Measurements from ENCODE around the gene DCTD. TPM values are rescaled to one million over a fixed set of nuclear protein-coding genes. Genes with fewer than 3 reads are reported as not detected.

The DCTD gene
- total and polyA plus RNA-seq, 10 donors = 40.4 to 97.2 (median 72.7) TPM

DNA sequence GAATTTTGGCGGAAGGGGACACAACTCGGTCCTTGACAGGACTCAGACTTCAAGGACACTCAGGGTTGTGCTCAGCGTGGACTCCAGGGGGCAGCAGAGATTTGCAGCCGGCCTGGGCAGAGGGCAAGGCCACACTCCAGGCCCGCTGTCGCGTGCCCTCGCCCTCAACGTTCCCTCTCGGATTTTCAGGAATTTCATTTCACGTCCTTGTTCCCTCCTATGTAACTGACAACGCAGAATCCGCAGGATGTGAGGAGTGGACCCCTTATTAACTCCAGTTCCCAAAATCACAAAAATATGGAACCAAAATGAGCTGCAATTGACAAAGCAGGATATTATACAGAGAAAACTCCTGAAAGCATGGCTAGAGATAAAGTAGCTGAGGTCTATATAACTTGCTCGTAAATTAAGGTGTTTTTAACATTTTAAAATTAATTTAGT, 21.0 kb upstream of the DCTD start:
- no peak overlapping the region for H3K4me3 ChIP-seq
- 11 to 16% (median 15%) methylated on average over 14 of the region's 14 CpGs for WGBS, 5 donors
- TF ChIP-seq POLR2AphosphoS5 (IDR thresholded peaks at IDR 0.05) (peak in 2 of 3 donors; percentile 12 to 34), POLR2A (IDR thresholded peaks at IDR 0.05) (no peak)
- TF ChIP-seq, protein P1, sequence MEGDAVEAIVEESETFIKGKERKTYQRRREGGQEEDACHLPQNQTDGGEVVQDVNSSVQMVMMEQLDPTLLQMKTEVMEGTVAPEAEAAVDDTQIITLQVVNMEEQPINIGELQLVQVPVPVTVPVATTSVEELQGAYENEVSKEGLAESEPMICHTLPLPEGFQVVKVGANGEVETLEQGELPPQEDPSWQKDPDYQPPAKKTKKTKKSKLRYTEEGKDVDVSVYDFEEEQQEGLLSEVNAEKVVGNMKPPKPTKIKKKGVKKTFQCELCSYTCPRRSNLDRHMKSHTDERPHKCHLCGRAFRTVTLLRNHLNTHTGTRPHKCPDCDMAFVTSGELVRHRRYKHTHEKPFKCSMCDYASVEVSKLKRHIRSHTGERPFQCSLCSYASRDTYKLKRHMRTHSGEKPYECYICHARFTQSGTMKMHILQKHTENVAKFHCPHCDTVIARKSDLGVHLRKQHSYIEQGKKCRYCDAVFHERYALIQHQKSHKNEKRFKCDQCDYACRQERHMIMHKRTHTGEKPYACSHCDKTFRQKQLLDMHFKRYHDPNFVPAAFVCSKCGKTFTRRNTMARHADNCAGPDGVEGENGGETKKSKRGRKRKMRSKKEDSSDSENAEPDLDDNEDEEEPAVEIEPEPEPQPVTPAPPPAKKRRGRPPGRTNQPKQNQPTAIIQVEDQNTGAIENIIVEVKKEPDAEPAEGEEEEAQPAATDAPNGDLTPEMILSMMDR (IDR thresholded peaks at IDR 0.05 in 8 of 11, conservative IDR thresholded peaks at IDR 0.05 in 3 of 11) = peak; percentile 39 to 85 (median 70)
- H3K4me1 ChIP-seq = peaks cover 0 to 7% (median 3%) of the 10 kb centered on the region in 6 donors
- H3K9me3 ChIP-seq = no peaks in the 10 kb centered on the region
- H3K27me3 ChIP-seq (replicated peaks in 1 of 7) = peaks cover 0 to 9% (median 0%) of the 10 kb centered on the region in 7 donors
- DNase-seq = peak; percentile 87
- H3K27ac ChIP-seq = no peak overlapping the region
- H3K36me3 ChIP-seq = no peaks in the 10 kb centered on the region
- intact Hi-C loops (cut with DNase I; ENCODE audit: low total_unique reads) = loop anchor here (10.0 kb wide), 1 partner anchor 327 kb away; no protein-coding TSS in a partner anchor

DNA sequence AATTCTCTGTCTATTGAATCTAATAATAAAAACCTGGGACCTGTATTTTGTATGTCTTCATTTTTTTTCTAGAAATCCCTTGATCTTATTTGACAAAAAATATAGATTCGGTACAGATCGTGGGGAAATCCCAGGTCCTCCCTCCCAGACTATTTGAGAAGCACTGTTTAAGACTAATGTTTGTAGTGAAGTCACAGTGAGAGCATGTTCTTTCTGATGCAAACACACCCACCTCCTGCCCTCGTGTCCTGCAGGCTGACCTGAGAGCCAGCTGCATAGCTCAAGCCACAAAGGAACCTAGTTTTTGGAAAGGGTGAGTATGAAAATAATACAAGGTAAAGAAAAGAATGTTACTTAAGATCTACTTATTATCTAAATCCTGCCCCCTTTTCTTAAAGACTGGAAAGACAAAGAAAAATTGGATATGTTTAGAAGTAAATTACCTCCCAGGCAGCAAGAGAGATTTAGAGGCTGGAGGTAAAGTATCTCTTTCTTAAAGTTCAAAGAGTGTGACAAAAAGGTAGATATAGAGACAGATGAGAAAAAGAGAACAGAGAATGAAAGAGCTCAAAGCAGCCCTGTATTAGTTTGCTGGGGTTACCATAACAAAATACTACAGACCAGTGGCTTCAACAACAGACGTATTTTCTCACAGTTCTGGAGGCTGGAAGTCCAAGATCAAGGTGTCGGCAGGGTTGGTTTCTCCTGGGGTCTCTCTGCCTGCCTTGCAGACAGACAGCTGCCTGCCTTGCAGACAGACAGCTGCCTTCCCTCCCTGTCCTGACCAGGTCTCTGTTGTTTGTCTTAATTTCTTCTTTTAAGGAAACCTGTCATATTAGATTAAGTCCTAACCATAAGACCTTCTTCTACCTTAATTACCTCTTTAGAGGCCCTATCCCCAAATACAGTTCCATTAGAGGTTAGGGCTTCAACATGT, 20.4 kb upstream of the DCTD start:
- Histone ChIP-seq H3K27me3 (replicated peaks in 1 of 7) (peaks cover 0 to 9% (median 0%) of the 10 kb centered on the region in 7 donors), H3K4me3 (no peak overlapping the region), H3K9me3 (no peaks in the 10 kb centered on the region), H3K36me3 (no peaks in the 10 kb centered on the region), H3K27ac (no peak overlapping the region), H3K4me1 (peaks cover 0 to 7% (median 3%) of the 10 kb centered on the region in 6 donors)
- intact Hi-C loops (cut with DNase I; ENCODE audit: low total_unique reads) = loop anchor here (10.0 kb wide), 1 partner anchor 327 kb away; no protein-coding TSS in a partner anchor
- TF ChIP-seq, protein P1 (IDR thresholded peaks at IDR 0.05 in 8 of 11, conservative IDR thresholded peaks at IDR 0.05 in 3 of 11) = no peak
- TF ChIP-seq POLR2AphosphoS5 (IDR thresholded peaks at IDR 0.05) = no peak
- no peak for TF ChIP-seq POLR2A (IDR thresholded peaks at IDR 0.05)
- 66 to 86% (median 78%) methylated on average over 5 of the region's 5 CpGs for WGBS, 5 donors
- DNase-seq = no peak

- no peaks in the 10 kb centered on the region for H3K4me1 ChIP-seq
- no peaks in the 10 kb centered on the region for H3K9me3 ChIP-seq
- intact Hi-C loops (cut with DNase I; ENCODE audit: low total_unique reads) = loop anchor here (10.0 kb wide), 1 partner anchor 332 kb away; no protein-coding TSS in a partner anchor
- WGBS, 5 donors = 89 to 96% (median 92%) methylated on average over 5 of the region's 5 CpGs
- no peak for DNase-seq
- no peak overlapping the region for H3K27ac ChIP-seq
- H3K4me3 ChIP-seq = no peak overlapping the region
- peaks cover 0 to 10% (median 0%) of the 10 kb centered on the region in 7 donors for H3K27me3 ChIP-seq (replicated peaks in 1 of 7)
- TF ChIP-seq POLR2A (IDR thresholded peaks at IDR 0.05) (no peak), POLR2AphosphoS5 (IDR thresholded peaks at IDR 0.05) (no peak)
- TF ChIP-seq, protein P1 (IDR thresholded peaks at IDR 0.05 in 8 of 11, conservative IDR thresholded peaks at IDR 0.05 in 3 of 11) = no peak
- no peaks in the 10 kb centered on the region for H3K36me3 ChIP-seq
Observed at GRCh38 chr4:182932651-182933050, 15.5 kb upstream of the DCTD start.
